Measurements from ENCODE around the gene KANSL1.

DNA sequence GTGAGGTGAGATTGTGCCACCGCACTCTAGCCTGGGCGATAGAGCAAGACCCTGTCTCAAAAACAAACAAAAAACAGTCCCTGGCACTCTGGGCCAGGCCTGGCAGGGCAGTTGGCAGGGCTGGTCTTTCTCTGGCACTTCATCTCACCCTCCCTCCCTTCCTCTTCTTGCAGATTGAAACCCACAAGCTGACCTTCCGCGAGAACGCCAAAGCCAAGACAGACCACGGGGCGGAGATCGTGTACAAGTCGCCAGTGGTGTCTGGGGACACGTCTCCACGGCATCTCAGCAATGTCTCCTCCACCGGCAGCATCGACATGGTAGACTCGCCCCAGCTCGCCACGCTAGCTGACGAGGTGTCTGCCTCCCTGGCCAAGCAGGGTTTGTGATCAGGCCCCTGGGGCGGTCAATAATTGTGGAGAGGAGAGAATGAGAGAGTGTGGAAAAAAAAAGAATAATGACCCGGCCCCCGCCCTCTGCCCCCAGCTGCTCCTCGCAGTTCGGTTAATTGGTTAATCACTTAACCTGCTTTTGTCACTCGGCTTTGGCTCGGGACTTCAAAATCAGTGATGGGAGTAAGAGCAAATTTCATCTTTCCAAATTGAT, 169.3 kb downstream of the KANSL1 start:
- TF ChIP-seq, protein P1, sequence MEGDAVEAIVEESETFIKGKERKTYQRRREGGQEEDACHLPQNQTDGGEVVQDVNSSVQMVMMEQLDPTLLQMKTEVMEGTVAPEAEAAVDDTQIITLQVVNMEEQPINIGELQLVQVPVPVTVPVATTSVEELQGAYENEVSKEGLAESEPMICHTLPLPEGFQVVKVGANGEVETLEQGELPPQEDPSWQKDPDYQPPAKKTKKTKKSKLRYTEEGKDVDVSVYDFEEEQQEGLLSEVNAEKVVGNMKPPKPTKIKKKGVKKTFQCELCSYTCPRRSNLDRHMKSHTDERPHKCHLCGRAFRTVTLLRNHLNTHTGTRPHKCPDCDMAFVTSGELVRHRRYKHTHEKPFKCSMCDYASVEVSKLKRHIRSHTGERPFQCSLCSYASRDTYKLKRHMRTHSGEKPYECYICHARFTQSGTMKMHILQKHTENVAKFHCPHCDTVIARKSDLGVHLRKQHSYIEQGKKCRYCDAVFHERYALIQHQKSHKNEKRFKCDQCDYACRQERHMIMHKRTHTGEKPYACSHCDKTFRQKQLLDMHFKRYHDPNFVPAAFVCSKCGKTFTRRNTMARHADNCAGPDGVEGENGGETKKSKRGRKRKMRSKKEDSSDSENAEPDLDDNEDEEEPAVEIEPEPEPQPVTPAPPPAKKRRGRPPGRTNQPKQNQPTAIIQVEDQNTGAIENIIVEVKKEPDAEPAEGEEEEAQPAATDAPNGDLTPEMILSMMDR (IDR thresholded peaks at IDR 0.05) = no peak
- no peak for TF ChIP-seq POLR2A (IDR thresholded peaks at IDR 0.05)
